Lung (tissue), 12 donors: Measurements from ENCODE around the gene RBM39. TPM values are rescaled to one million over a fixed set of nuclear protein-coding genes. Genes with fewer than 3 reads are reported as not detected.

ENCODE experiments used
- ATAC-seq: fragments of 200-7000 bp; cut with Tn5 transposase; one replicate; pipeline ENCODE4 v1.9.1; 2020; ENCODE audit warnings: moderate number of reproducible peaks; ENCODE audit not compliant: insufficient read depth, low FRiP score
- DNase-seq, 3 donors: peaks; one replicate each; pipeline ENCODE4 v3.0.0-alpha.2; 2013 to 2017
- H3K27ac ChIP-seq, 2 donors: one replicate each; pipeline ENCODE4 v1.5.1; 2013; ENCODE audit warnings: mild to moderate bottlenecking in 2 of 2, moderate library complexity in 2 of 2, control low read depth in 1 of 2, inconsistent platforms in 1 of 2, low read depth in 1 of 2, low read length in 1 of 2
- H3K27me3 ChIP-seq, 3 donors: one replicate each; pipeline ENCODE4 v1.5.1; 2013; ENCODE audit warnings: low read length in 2 of 3; ENCODE audit not compliant: control insufficient read depth in 3 of 3, insufficient read depth in 3 of 3
- H3K36me3 ChIP-seq, 4 donors: one replicate each; pipeline ENCODE4 v1.5.1; 2013; ENCODE audit warnings: low read length in 4 of 4, mild to moderate bottlenecking in 1 of 4, moderate library complexity in 1 of 4; ENCODE audit not compliant: control insufficient read depth in 4 of 4, insufficient read depth in 4 of 4
- H3K4me1 ChIP-seq, 5 donors: one replicate each; pipeline ENCODE4 v1.5.1; 2013; ENCODE audit warnings: low read length in 5 of 5, mild to moderate bottlenecking in 2 of 5, moderate library complexity in 1 of 5; ENCODE audit not compliant: control insufficient read depth in 5 of 5, insufficient read depth in 5 of 5
- H3K4me3 ChIP-seq: one replicate; pipeline ENCODE4 v1.5.1; 2013; ENCODE audit warnings: mild to moderate bottlenecking, control low read depth, moderate library complexity
- H3K9ac ChIP-seq, 2 donors: one replicate each; pipeline ENCODE4 v1.5.1; 2013; ENCODE audit warnings: low read length in 2 of 2, control low read depth in 1 of 2; ENCODE audit not compliant: insufficient read depth in 1 of 2
- H3K9me3 ChIP-seq, 4 donors: one replicate each; pipeline ENCODE4 v1.5.1; 2013; ENCODE audit warnings: low read length in 3 of 4, mild to moderate bottlenecking in 1 of 4, moderate library complexity in 1 of 4; ENCODE audit not compliant: control insufficient read depth in 4 of 4, insufficient read depth in 3 of 4
- WGBS, 2 donors: extraction: QIAGEN DNeasy Blood & Tissue Kit; methylation state at CpG; one replicate each; pipeline ENCODE4 v1.1.7; 2013; 5-methylcytosine and 5-hydroxymethylcytosine counted together
- polyA plus RNA-seq, 2 donors: library from polyadenylated mRNA; stranded (reverse); fragments of 200-250 nt; gene quantifications; one replicate each; pipeline ENCODE4 v1.2.1, GENCODE V29; 2013
- total RNA-seq, 2 donors: library from RNA; depleted of rRNA in 1 of 2; stranded (reverse); fragments of >200 nt in 1 of 2; gene quantifications; one replicate each; pipeline ENCODE4 v1.2.1, GENCODE V29; 2014 to 2021
- TF ChIP-seq, protein P1 (sequence below): IDR thresholded peaks from 2 replicates; pipeline ENCODE4 v1.5.1; 2012; ENCODE audit warnings: mild to moderate bottlenecking; ENCODE audit errors: control extremely low read depth, extremely low read depth
- donor health status: control.
- donor health status: control.
- donor health status: Bipolar disorder and iron deficiency.
- donor health status: healthy.
- donor health status: DM: yes; HTN: yes; CAD: no.

The RBM39 gene
- total and polyA plus RNA-seq, 4 donors: 162 to 689 (median 356) TPM

DNA sequence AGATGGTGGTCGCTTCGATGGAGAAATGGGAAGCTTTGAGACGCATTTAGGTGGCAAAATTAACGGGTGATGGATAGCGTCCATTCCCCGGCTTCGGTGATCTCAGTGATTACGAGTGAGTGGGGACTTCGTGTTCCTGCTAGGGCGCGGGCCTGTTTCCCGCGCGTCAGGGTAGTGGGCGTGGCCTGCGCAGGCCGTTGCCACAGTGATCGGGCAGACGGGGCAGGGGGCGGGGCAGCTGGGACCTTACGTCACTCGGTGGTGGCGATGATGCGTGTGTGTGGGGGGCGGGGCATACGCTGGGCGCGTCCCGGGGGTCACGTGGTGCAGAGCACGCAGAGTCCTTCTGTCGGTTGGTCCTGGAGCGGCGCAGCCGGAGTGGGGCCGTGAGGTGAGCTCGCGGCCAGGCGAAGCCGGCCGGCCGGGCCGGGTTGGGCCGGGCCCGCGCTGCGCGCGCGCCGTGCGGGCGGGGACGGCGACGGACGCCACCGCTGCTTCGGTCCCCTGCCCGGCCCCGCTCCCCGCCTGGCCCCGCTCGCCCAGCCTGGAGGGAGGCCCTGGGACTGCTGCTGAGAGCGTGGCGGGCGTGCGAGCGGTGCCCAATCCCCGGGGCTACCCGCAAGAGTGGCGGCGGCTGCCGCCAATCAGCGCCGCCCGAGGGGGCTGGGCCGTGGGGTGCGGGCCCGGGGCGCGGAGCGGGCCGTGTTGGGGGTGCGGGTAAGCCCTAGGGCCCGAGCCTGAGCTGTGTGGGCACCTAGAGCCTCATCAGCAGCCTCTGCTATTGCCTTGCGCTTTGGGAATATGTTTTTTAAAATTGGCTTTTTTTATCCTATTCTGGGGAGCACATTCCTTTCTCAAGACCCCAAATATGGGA lies 29.9 kb upstream of the RBM39 start, which contains the start of gene PHF20:
Gene PHF20 (plus strand): TSS at position 327 of the 874 bp plus-strand sequence. CDS start 29,508 bp downstream, outside the sequence.
- peak; percentile 87 for ATAC-seq
- H3K27me3 ChIP-seq: no peaks in the 10 kb centered on the region

DNA sequence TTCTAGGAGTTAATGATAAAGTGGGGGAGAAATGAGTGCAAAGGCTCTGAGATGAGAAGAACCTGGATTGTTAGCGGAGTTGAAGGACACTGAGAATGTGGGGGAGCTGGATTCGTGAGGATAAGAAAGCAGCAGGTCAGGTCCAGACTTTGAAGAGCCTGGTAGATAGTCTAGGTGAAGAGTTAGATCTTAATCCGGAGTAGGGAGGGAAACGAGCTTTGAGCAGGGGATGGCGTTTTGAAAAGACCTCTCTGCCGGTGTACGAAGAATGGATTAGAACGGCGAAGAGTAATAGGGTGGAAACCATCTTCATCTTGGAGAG lies 29.3 kb upstream of the RBM39 start:
- no peak for DNase-seq
- peaks cover 0 to 8% (median 1%) of the 10 kb centered on the region in 4 donors for H3K36me3 ChIP-seq
- peak overlapping the region; percentile 88 to 96 for H3K27ac ChIP-seq
- H3K27me3 ChIP-seq: no peaks in the 10 kb centered on the region
- H3K9me3 ChIP-seq: no peaks in the 10 kb centered on the region
- H3K4me3 ChIP-seq: no peak overlapping the region
- TF ChIP-seq, protein P1, sequence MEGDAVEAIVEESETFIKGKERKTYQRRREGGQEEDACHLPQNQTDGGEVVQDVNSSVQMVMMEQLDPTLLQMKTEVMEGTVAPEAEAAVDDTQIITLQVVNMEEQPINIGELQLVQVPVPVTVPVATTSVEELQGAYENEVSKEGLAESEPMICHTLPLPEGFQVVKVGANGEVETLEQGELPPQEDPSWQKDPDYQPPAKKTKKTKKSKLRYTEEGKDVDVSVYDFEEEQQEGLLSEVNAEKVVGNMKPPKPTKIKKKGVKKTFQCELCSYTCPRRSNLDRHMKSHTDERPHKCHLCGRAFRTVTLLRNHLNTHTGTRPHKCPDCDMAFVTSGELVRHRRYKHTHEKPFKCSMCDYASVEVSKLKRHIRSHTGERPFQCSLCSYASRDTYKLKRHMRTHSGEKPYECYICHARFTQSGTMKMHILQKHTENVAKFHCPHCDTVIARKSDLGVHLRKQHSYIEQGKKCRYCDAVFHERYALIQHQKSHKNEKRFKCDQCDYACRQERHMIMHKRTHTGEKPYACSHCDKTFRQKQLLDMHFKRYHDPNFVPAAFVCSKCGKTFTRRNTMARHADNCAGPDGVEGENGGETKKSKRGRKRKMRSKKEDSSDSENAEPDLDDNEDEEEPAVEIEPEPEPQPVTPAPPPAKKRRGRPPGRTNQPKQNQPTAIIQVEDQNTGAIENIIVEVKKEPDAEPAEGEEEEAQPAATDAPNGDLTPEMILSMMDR: no peak
- H3K4me1 ChIP-seq: peaks cover 4 to 30% (median 17%) of the 10 kb centered on the region in 5 donors
- 77 to 81% methylated on average over 9 of the region's 9 CpGs for WGBS, 2 donors
- peak overlapping the region; percentile 11 to 76 for H3K9ac ChIP-seq
- ATAC-seq: no peak

More for the DNA sequence above, 29.9 kb upstream of the RBM39 start, which contains the start of gene PHF20:
- TF ChIP-seq, protein P1: no peak
- Histone ChIP-seq H3K9me3 (no peaks in the 10 kb centered on the region), H3K9ac (peak within 1 kb of the TSS; percentile 53 to 93), H3K36me3 (peaks cover 0 to 8% (median 1%) of the 10 kb centered on the region in 4 donors), H3K4me1 (peaks cover 4 to 36% (median 22%) of the 10 kb centered on the region in 5 donors), H3K27ac (peak within 1 kb of the TSS; percentile 88 to 96), H3K4me3 (peak within 1 kb of the TSS; percentile 53)
- DNase-seq: peak; percentile 97 to 99 (median 97)
- WGBS, 2 donors: 2% methylated on average over 74 to 87 of the region's 87 CpGs

DNA sequence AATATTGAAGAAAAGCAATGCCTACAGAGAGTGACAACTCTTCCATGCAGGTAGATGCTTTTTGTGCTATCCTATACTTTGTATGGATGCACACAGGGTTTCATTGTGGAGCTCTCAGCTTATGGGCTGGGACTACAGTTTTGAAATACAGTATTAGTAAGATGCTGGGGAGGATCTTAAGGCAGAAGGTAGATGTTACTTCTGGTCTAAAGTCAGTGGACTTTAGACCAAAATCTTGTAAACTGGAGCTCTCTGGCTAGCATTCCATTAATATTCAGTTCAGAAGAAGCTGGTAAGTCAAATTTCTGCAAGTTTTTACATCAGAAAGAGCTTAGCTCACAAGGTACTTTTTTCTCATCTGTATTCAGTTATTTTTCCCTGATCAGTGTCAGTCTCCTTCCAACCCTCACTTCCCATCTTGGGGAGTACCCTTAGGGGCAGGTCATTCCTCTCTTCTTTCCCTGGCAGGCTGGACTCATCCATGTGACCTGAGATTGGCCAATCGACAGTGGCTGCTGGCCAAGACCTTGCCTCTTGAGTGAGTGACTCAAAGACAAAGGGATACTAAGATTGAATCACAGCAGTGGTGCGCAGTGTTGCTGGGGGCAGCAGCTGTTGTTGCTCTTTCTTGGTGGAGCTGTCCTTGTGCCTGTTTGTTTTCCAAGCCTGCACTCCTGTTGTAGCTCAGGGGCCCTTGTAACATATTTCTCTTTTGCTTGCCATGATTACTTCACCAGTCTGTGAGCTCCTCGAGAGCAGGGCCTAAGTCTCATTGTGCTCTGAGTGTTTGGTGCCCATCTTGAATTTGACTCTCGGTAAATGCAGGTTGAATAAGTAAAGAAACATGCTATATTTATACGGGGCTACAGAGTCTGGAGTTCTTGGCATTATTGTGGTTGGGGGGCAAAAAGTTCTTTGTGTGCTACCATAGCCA lies 26.9 kb upstream of the RBM39 start:
- TF ChIP-seq, protein P1: no peak
- Histone ChIP-seq H3K9me3 (no peaks in the 10 kb centered on the region), H3K9ac (peak overlapping the region in 1 of 2 donors; percentile 14), H3K27ac (peak overlapping the region; percentile 90 to 95), H3K4me3 (no peak overlapping the region), H3K27me3 (no peaks in the 10 kb centered on the region), H3K36me3 (no peaks in the 10 kb centered on the region), H3K4me1 (peaks cover 4 to 29% (median 17%) of the 10 kb centered on the region in 5 donors)
- peak; percentile 92 to 96 (median 95) for DNase-seq
- WGBS, 2 donors: 36 to 47% methylated on average over 5 of the region's 5 CpGs
- peak; percentile 43 for ATAC-seq
